Epidermal melanocyte (primary cell): Measurements from ENCODE around the gene PRKAG2.

Experiments used
- DNase-seq: peaks from one replicate; pipeline ENCODE4 v3.0.0; 2011; ENCODE audit warnings: low spot score; ENCODE audit not compliant: insufficient read length

PRKAG2 gene

GRCh38 chr7:151821226-151821625, 55.7 kb downstream of the PRKAG2 start:
- no peak for DNase-seq

DNA sequence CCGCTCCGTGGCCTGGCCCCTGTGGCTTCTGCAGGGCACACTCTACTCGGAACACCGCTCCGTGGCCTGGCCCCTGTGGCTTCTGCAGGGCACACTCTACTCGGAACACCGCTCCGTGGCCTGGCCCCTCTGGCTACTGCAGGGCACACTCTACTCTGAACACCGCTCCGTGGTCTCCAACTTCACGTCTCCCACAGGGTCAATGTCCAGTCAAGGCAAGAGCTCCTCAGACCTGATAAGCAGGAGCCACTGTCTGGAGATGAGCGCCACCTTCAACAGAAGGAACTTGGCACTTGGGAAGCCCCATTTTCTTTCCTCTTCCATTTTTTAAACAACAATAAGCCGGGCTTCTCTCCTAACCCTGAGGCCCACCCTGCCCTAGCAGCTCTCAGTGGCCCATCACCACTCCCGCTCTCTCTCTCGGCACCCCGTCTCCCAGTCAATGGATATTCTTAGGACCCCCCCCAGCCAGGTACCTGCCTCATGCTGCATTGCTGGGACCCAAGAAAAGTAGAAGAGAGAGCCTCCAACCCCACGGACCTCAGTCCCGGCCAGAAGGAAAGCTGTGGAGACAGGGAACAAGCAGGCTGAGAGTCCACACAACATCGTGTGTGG, 56.3 kb downstream of the PRKAG2 start:
- DNase-seq = no peak

GRCh38 chr7:151819866-151820265, 57.0 kb downstream of the PRKAG2 start:
- DNase-seq = no peak

DNA sequence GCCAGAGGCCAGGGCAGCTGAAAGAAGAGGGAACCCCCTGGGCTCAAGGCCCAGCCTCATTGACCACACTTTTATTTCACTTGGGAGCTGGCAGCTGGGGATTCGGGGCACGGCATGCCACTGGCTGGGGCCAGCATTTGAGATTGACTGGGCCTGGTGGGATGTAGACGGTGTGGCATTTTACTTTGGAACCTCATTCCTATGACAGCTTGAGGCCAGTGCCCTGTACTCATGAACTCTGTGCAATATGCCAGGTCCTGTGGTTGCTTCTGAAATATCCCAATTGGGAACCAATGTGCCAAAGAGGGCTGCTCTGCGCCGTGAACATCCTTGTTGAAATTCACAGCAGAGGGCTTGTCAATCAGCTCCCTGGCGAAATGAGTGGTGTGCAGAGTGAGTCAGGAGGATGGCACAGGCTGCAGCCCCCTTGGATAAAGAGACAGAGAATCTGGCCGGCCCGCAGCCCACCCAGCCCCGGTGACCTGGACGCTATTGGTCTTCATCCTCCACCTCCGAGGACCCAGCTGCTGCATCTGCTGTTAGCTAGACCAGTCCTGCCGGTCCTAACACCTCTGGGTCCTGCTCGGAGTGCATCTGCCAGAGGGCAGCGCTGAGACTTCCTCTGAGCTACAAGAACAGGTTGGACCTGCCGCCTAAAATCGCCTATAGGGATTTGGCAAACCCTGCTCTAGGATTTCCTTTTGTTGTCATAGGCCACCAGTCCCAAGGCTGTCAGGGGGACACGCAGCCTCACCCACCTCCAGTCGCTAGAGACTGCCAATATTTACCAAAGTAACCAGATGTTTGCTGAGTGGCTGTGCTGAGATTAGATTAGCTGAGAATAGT, 58.0 kb downstream of the PRKAG2 start:
- DNase-seq = no peak

GRCh38 chr7:151817981-151818673, 58.8 kb downstream of the PRKAG2 start:
- no peak for DNase-seq

DNA sequence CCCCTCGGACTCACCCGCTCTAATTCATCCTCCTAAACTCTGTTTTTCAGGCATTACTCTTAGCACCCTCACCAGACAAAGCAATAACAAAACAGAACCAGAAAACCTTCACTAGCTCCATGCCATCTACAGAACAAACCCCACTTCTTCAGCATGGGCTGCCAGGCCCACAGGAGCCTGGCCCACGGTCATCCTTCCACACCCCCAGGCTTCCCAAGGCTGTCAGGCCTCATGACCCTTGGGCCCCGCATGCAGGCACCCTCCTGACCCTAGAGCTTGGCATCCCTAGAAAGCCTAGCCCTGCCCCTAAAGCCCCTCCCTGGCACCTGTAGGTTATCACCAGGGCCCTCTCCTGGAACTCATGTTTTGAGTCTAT, 59.6 kb downstream of the PRKAG2 start:
- DNase-seq = no peak

- no peak for DNase-seq
These were observed 60.2 kb downstream of the PRKAG2 start for GRCh38 chr7:151816562-151817314.

DNA sequence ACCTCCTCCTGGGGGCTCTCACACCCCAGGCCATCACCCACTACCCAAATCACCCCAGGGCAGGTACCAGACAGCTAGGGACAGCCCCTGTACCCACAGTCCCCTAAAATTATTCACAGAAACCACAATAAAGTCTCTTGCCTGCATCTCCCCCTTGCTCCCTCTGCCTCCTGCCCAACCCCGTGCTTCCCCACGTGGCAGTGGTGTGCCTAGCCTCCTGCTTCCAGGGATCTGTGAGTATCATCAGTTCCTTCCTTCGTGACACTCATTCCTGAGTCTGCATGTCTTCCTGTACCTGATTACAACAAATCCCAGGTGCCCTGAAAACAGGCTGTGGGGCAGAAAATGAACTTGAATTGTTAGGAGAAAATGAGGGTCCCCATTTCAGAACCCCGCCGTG, 61.5 kb downstream of the PRKAG2 start:
- DNase-seq = no peak

GRCh38 chr7:151814400-151815009, 62.4 kb downstream of the PRKAG2 start:
- no peak for DNase-seq

DNA sequence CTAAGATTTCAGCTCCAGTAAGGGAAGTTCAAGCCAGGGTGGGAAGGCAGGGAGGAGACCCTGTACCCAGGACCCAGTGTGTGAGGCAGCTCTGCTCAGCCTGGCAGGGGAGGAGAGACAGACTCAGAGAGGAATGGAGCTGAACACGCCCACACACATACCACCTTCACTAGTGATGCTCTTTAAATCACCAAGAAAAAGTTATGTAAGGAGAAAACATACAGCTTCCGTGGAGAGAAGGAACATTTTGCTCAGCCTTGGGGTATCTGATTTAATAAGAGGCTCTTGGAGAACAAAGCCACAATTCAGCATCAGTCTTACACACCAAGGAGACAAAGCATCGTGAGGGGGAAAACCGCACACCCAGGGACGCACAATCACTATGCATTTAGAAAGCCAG, 62.9 kb downstream of the PRKAG2 start:
- DNase-seq = no peak

GRCh38 chr7:151813445-151813844, 63.5 kb downstream of the PRKAG2 start:
- DNase-seq = no peak

DNA sequence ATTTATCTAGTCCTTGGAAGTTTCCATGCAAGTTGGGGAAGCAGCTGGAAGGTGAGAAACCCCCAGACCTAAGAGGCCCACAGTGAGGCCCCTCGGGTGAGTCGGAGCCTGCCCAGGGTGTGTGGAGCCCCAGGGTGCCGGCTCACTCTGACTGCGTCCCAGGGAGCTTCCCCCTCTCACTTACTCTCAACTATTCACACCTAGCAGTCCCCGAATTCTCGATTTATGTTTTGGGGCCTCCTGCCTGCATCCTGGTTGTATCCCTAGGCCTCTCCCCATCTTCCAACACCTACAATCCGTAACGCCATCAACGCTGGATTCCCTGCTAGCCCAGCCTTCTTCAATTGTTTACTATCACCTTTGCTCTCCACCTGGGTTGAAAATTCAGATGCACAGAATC, 63.9 kb downstream of the PRKAG2 start:
- no peak for DNase-seq

DNA sequence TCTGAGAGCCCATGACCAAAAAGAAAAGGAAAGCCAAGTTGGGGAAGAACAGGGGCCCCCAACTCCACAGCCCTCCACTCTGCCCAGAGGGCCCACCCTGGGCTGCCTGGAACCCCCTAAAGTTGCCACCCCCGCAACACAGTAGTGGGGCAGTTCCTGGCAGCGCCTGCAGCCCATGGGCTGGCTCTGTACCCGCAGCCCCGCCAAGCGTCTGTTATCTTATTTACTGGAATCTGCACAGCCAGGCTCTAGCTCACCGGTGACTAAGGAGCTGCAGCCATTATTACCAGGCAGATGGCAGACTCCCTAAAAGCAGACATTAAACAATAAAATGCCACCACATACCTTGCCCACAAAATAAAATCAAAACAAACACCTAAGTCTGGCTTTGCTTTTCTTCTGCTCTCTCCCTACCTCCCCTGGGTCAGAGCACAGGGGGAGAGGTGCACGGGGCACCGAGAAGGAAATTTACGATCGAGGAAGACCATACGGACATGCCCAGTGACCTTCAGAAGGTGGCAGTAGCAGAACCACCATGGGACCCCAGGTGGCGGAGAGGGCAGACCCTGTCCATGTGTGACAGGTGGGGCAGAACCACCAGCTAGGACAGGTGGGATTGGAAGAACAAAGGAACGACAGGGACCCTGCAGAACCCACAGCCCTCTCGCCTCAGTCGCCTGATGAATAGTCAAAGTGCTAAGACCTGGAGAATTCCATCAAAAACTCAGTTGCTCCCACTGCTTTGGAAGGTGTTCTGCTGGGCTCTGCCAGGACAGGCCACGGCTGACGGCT, 66.3 kb downstream of the PRKAG2 start:
- no peak for DNase-seq

DNA sequence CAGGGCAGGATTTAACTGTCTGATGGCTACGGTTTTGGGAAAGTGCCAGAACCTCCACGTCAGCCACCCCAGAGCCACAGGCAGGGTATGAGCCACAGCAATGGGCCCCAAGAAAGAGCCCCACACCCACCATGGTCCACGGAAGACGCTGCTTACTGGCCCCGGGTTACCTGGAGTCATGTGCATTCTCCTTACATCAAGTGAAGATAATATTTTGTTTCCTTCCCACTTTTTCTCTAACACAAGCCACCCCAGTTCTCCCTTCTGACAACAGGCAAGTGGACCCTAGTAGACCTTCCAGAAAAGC, 67.1 kb downstream of the PRKAG2 start:
- no peak for DNase-seq

DNA sequence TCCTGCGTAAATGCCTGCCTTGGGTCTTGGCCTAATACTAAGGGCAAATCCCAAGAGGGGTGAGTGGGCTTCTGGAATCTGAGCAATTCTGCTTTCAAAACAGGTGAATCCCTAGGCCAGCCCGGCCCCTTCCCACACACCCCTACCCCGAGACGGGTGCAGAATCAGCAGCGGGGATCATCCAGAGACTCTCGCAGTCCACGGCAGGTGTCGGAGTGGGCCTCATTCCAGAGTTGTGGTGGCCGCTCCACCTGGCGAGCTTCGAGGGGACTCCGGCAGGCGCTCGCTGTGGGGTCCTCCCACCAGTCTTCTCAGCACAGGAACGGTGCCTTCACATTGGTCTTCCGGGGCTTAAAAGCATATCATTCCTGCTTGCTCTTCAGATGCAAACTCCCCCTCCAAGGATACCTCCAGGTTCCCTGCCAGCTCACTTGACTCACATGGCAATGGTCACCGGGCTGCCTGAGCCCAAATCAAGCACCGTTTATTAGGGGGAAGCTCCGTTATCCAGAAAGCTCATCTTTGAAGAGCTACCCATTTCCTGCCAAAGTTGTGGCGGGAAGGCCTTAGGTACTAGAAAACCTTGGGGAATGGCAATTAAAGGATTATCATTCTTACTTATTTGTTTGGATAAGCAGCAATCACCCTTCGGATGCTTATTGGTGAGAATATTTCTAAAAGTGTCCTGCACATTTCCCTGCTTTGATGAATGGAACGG, 67.6 kb downstream of the PRKAG2 start:
- no peak for DNase-seq

GRCh38 chr7:151808400-151809145, 68.3 kb downstream of the PRKAG2 start:
- DNase-seq = no peak

DNA sequence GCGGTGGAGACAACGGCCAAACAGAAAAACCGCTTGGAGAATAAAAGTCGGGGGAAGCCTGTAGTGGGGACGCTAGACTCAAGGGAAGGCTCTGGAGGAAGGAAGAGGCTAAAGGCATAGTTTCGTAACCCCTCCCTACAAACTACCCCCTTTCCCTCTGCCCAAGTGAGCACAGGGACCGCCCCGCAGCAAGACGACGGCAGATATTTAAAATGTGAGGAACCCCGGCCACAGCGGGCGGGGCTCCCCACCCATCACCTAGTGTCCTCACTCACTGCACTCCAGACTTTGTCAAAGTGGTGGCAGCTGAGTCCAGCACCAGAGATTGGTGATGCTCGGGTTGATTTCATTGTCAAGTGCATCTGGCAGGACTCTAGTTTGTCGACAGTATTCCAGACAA, 69.1 kb downstream of the PRKAG2 start:
- no peak for DNase-seq

GRCh38 chr7:151806952-151807775, 69.8 kb downstream of the PRKAG2 start:
- DNase-seq = no peak
